Measurements from ENCODE around the gene ZDHHC13.

The ZDHHC13 gene

GRCh38 chr11:19208959-19209546 lies 92.1 kb downstream of the ZDHHC13 start:
- no peak for TF ChIP-seq CTCF (IDR thresholded peaks at IDR 0.05; ENCODE audit: extremely low read depth, missing control alignments)
- DNase-seq (ENCODE audit: low spot score) = no peak

GRCh38 chr11:19209617-19210370 lies 92.8 kb downstream of the ZDHHC13 start:
- no peak for DNase-seq (ENCODE audit: low spot score)
- no peak for TF ChIP-seq CTCF (IDR thresholded peaks at IDR 0.05; ENCODE audit: extremely low read depth, missing control alignments)

- no peak for DNase-seq (ENCODE audit: low spot score)
- TF ChIP-seq CTCF (IDR thresholded peaks at IDR 0.05; ENCODE audit: extremely low read depth, missing control alignments) = no peak
Measured at GRCh38 chr11:19216021-19216420, 99.1 kb downstream of the ZDHHC13 start.

GRCh38 chr11:19216709-19217374 lies 99.9 kb downstream of the ZDHHC13 start:
- no peak for TF ChIP-seq CTCF (IDR thresholded peaks at IDR 0.05; ENCODE audit: extremely low read depth, missing control alignments)
- DNase-seq (ENCODE audit: low spot score) = no peak

GRCh38 chr11:19218216-19218615 lies 101.2 kb downstream of the ZDHHC13 start:
- DNase-seq (ENCODE audit: low spot score) = no peak
- TF ChIP-seq CTCF (IDR thresholded peaks at IDR 0.05; ENCODE audit: extremely low read depth, missing control alignments) = no peak

GRCh38 chr11:19218786-19219460 lies 102.0 kb downstream of the ZDHHC13 start:
- no peak for TF ChIP-seq CTCF (IDR thresholded peaks at IDR 0.05; ENCODE audit: extremely low read depth, missing control alignments)
- no peak for DNase-seq (ENCODE audit: low spot score)

Measured in GM20000 (cell line).